K562 (cell line): Measurements from ENCODE around the gene TMIGD2. TPM values are rescaled to one million over a fixed set of nuclear protein-coding genes. Genes with fewer than 3 reads are reported as not detected.

Experiments
- ATF6 ChIP-seq: sonication (generic); formaldehyde crosslinking; IDR thresholded peaks from 2 replicates; pipeline ENCODE4 v1.4.0; 2020; ENCODE audit warnings: mild to moderate bottlenecking, missing genetic modification reagents
- E2F8 ChIP-seq: fragments of 450-650 bp; IDR thresholded peaks from 2 replicates; pipeline ENCODE4 v1.7.1; 2018; ENCODE audit warnings: mild to moderate bottlenecking, low read depth; ENCODE audit not compliant: partially characterized antibody
- EHMT2 ChIP-seq: fragments of 450-650 bp; IDR thresholded peaks from 2 replicates; pipeline ENCODE4 v1.6.1; 2018; ENCODE audit warnings: antibody characterized with exemption
- GABPA ChIP-seq: fragments of 200-800 bp; sonication (Bioruptor generic); conservative IDR thresholded peaks from 2 replicates; pipeline ENCODE4 v1.6.1; 2016; ENCODE audit warnings: low read depth, missing genetic modification characterization, missing compliant biosample characterization
- JUND ChIP-seq, 2 experiments: IDR thresholded peaks; 2 replicates in 1 of 2; 3 replicates in 1 of 2; pipeline ENCODE4 v1.6.1; 2011; ENCODE audit warnings: borderline replicate concordance in 2 of 2, low read depth in 2 of 2, low read length in 2 of 2, improper control_type of control experiment in 1 of 2, missing biosample characterization in 1 of 2, missing genetic modification characterization in 1 of 2, missing genetic modification reagents in 1 of 2
- KAT2B ChIP-seq: IDR thresholded peaks from one replicate; pipeline ENCODE4 v1.6.1; 2012; ENCODE audit warnings: low read depth, mild to moderate bottlenecking, control low read depth, inconsistent platforms, low read length, moderate library complexity
- NR4A1 ChIP-seq, 2 experiments: fragments of 250-450 bp in 1 of 2; fragments of 450-650 bp in 1 of 2; sonication (Bioruptor Pico) in 1 of 2; IDR thresholded peaks; 2 replicates each; pipeline versions ENCODE4 v1.4.0 to v1.6.1; 2016 to 2020; ENCODE audit warnings: mild to moderate bottlenecking in 2 of 2, missing compliant biosample characterization in 1 of 2, missing genetic modification characterization in 1 of 2, moderate library complexity in 1 of 2
- SAFB ChIP-seq: fragments of 200-400 bp; formaldehyde crosslinking; IDR thresholded peaks from 2 replicates; pipeline ENCODE4 v1.6.1; 2017; ENCODE audit warnings: low read depth, low read length, borderline replicate concordance
- SPI1 ChIP-seq: IDR thresholded peaks from 2 replicates; pipeline ENCODE4 v1.6.1; 2011; ENCODE audit warnings: low read depth, low read length, control low read depth, borderline replicate concordance
- SUPT5H ChIP-seq: fragments of 450-650 bp; IDR thresholded peaks from 2 replicates; pipeline ENCODE4 v1.6.1; 2016
- U2AF2 ChIP-seq: fragments of 200-400 bp; formaldehyde crosslinking; optimal IDR thresholded peaks from 2 replicates; pipeline ENCODE3; 2017; ENCODE audit warnings: low read depth, mild to moderate bottlenecking, low read length
- XRCC5 ChIP-seq: fragments of 200-400 bp; formaldehyde crosslinking; IDR thresholded peaks from 2 replicates; pipeline ENCODE4 v1.6.1; 2017; ENCODE audit warnings: low read depth, mild to moderate bottlenecking, low read length
- ZNF280A ChIP-seq: fragments of 450-650 bp; IDR thresholded peaks from 2 replicates; pipeline ENCODE4 v1.6.1; 2018; ENCODE audit warnings: mild to moderate bottlenecking, low read depth; ENCODE audit not compliant: partially characterized antibody
- ZZZ3 ChIP-seq: fragments of 450-650 bp; IDR thresholded peaks from 2 replicates; pipeline ENCODE4 v1.6.1; 2016; ENCODE audit warnings: antibody characterized with exemption, mild to moderate bottlenecking, moderate library complexity
- polyA plus RNA-seq, 8 experiments: library from polyadenylated mRNA; depleted of rRNA in 4 of 8; stranded (reverse) in 5 of 8; unstranded in 3 of 8; fragments of >200 nt; fragmentation: Nextera tagmentation in 2 of 8; fragmentation: Illumina TruSeq in 1 of 8; extraction: Ambion mirVana in 2 of 8; extraction: Trizol in 1 of 8; gene quantifications; 2 replicates each; pipeline versions ENCODE4 v1.2.1 to v1.2.3, GENCODE V29; 2011 to 2014; ENCODE audit warnings: inconsistent platforms in 1 of 8, missing spikeins in 1 of 8
- total RNA-seq, 7 experiments: library from RNA; depleted of rRNA in 6 of 7; stranded (reverse); fragments of >200 nt in 6 of 7; fragmentation: Illumina TruSeq in 2 of 7; extraction: Trizol in 2 of 7; gene quantifications; 2 replicates each; pipeline versions ENCODE4 v1.2.1 to v1.2.3, GENCODE V29; 2011 to 2021; ENCODE audit warnings: low replicate concordance in 1 of 7
- TF ChIP-seq, protein P1 (sequence below): fragments of 200-400 bp; formaldehyde crosslinking; IDR thresholded peaks from 2 replicates; pipeline ENCODE4 v1.6.1; 2017; ENCODE audit warnings: mild to moderate bottlenecking, low read depth, low read length, moderate library complexity
- TF ChIP-seq, protein P2 (sequence below): conservative IDR thresholded peaks from 2 replicates; pipeline ENCODE4 v1.6.1; 2011; ENCODE audit warnings: low read depth, mild to moderate bottlenecking, low read length; ENCODE audit not compliant: control insufficient read depth

Gene TMIGD2
- total and polyA plus RNA-seq, 9 of the 15 experiments (the other 6 are each of a cell fraction or from before 2014, with no cell fraction given): not detected

DNA sequence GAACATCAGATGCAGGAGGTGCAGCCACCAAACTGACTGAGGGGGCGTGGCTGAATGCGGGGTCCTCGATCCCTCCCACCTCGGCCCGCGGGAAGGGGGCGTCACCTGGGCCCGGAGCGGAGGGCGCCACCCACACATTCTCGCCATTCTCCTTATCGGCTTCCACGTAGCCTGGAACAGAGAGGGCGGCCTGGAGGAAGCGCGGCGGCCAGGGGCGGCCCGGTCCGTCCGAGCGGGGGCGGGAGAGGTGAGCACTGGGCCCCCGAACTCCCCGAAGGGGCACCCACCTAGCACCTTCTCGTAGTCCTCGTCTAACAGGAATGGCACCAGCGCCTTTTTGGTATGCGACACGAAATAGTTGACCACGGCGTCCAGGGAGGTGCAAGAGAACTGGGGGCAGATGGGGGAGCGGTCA is 24.7 kb upstream of the TMIGD2 start (continued):
- TF ChIP-seq U2AF2: no peak
- TF ChIP-seq GABPA (tag): no peak
- TF ChIP-seq KAT2B: no peak
- no peak for TF ChIP-seq JUND (IDR thresholded peaks at IDR 0.05; ENCODE audit: borderline replicate concordance, low read depth, low read length)
- no peak for TF ChIP-seq JUND (tag; IDR thresholded peaks at IDR 0.05; ENCODE audit: borderline replicate concordance, low read depth, low read length)
- TF ChIP-seq SAFB: no peak
- TF ChIP-seq ZNF280A: no peak
- no peak for TF ChIP-seq ATF6 (CRISPR knock-in tag)
- no peak for TF ChIP-seq NR4A1 (CRISPR knock-in tag; IDR thresholded peaks at IDR 0.05)
- no peak for TF ChIP-seq NR4A1 (tag; IDR thresholded peaks at IDR 0.05)
- no peak for TF ChIP-seq EHMT2
- TF ChIP-seq, protein P1, sequence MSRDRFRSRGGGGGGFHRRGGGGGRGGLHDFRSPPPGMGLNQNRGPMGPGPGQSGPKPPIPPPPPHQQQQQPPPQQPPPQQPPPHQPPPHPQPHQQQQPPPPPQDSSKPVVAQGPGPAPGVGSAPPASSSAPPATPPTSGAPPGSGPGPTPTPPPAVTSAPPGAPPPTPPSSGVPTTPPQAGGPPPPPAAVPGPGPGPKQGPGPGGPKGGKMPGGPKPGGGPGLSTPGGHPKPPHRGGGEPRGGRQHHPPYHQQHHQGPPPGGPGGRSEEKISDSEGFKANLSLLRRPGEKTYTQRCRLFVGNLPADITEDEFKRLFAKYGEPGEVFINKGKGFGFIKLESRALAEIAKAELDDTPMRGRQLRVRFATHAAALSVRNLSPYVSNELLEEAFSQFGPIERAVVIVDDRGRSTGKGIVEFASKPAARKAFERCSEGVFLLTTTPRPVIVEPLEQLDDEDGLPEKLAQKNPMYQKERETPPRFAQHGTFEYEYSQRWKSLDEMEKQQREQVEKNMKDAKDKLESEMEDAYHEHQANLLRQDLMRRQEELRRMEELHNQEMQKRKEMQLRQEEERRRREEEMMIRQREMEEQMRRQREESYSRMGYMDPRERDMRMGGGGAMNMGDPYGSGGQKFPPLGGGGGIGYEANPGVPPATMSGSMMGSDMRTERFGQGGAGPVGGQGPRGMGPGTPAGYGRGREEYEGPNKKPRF: no peak
- no peak for TF ChIP-seq ZZZ3
- no peak for TF ChIP-seq SUPT5H
- TF ChIP-seq, protein P2, sequence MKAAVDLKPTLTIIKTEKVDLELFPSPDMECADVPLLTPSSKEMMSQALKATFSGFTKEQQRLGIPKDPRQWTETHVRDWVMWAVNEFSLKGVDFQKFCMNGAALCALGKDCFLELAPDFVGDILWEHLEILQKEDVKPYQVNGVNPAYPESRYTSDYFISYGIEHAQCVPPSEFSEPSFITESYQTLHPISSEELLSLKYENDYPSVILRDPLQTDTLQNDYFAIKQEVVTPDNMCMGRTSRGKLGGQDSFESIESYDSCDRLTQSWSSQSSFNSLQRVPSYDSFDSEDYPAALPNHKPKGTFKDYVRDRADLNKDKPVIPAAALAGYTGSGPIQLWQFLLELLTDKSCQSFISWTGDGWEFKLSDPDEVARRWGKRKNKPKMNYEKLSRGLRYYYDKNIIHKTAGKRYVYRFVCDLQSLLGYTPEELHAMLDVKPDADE: no peak
- TF ChIP-seq E2F8: no peak
- TF ChIP-seq SPI1: no peak
- no peak; the same call in 1 of the 2 replicates for TF ChIP-seq XRCC5
